CD8-positive, alpha-beta memory T cell (primary cell): Measurements from ENCODE around the gene CLTB. TPM values are rescaled to one million over a fixed set of nuclear protein-coding genes. Genes with fewer than 3 reads are reported as not detected.

Source experiments
- CTCF ChIA-PET: fragments of 350-600 bp; sonication (Branson Sonifier 250); formaldehyde crosslinking; loops from one replicate; lab custom pipeline; 2021; ENCODE audit warnings: antibody characterized with exemption; lab: Charles Lee
- POLR2A ChIA-PET: fragments of 350-600 bp; sonication (Branson Sonifier 250); formaldehyde crosslinking; loops from one replicate; lab custom pipeline; 2021; ENCODE audit warnings: antibody characterized with exemption; lab: Charles Lee
- DNase-seq, 5 donors: peaks; one replicate each; pipeline versions ENCODE4 v3.0.0 to v3.0.0-alpha.2; 2020 to 2022; ENCODE audit warnings: mixed read lengths in 1 of 5
- H3K27ac ChIP-seq: one replicate; pipeline ENCODE4 v1.7.0; 2013; ENCODE audit warnings: low read depth, mild to moderate bottlenecking, low read length, moderate library complexity
- H3K27me3 ChIP-seq: 2 replicates; pipeline ENCODE4 v1.7.0; 2013; ENCODE audit warnings: low read length, mild to moderate bottlenecking; ENCODE audit not compliant: insufficient read depth, poor library complexity, severe bottlenecking
- H3K36me3 ChIP-seq: 2 replicates; pipeline ENCODE4 v1.7.0; 2013; ENCODE audit warnings: mild to moderate bottlenecking, low read length, moderate library complexity; ENCODE audit not compliant: insufficient read depth
- H3K4me1 ChIP-seq: 2 replicates; pipeline ENCODE4 v1.7.0; 2013; ENCODE audit warnings: mild to moderate bottlenecking, low read length, moderate library complexity; ENCODE audit not compliant: insufficient read depth
- H3K4me3 ChIP-seq: 2 replicates; pipeline ENCODE4 v1.7.0; 2013; ENCODE audit warnings: mild to moderate bottlenecking, low read length
- H3K9me3 ChIP-seq: 2 replicates; pipeline ENCODE4 v1.7.0; 2013; ENCODE audit warnings: mild to moderate bottlenecking, low read length
- H3K27ac Mint-ChIP-seq, 8 donors: one replicate each; pipeline ENCODE4 v1.8.0; 2020 to 2021; ENCODE audit warnings: mixed read lengths in 8 of 8, mild to moderate bottlenecking in 6 of 8, inconsistent platforms in 3 of 8, moderate library complexity in 3 of 8
- H3K27me3 Mint-ChIP-seq, 2 donors: one replicate each; pipeline ENCODE4 v1.8.0; 2020 to 2021; ENCODE audit warnings: mixed read lengths in 2 of 2, mild to moderate bottlenecking in 1 of 2, moderate library complexity in 1 of 2
- H3K36me3 Mint-ChIP-seq, 3 donors: one replicate each; pipeline ENCODE4 v1.8.0; 2020 to 2021; ENCODE audit warnings: mixed read lengths in 3 of 3, inconsistent platforms in 1 of 3, mild to moderate bottlenecking in 1 of 3
- H3K4me1 Mint-ChIP-seq, 3 donors: one replicate each; pipeline ENCODE4 v1.8.0; 2020 to 2021; ENCODE audit warnings: mixed read lengths in 3 of 3, inconsistent platforms in 1 of 3, mild to moderate bottlenecking in 1 of 3
- H3K4me3 Mint-ChIP-seq, 7 donors: one replicate each; pipeline ENCODE4 v1.8.0; 2020 to 2021; ENCODE audit warnings: mixed read lengths in 7 of 7, mild to moderate bottlenecking in 6 of 7, moderate library complexity in 4 of 7, inconsistent platforms in 2 of 7
- H3K9me3 Mint-ChIP-seq, 5 donors: one replicate each; pipeline ENCODE4 v1.8.0; 2020 to 2022; ENCODE audit warnings: mixed read lengths in 5 of 5, mild to moderate bottlenecking in 3 of 5, moderate library complexity in 2 of 5, inconsistent platforms in 1 of 5
- polyA plus RNA-seq: library from polyadenylated mRNA; unstranded; fragments of 300-500 nt; fragmentation: Illumina TruSeq; gene quantifications from one replicate; pipeline ENCODE4 v1.2.3, GENCODE V29; 2021
- total RNA-seq, 2 experiments: library from RNA; stranded (reverse); gene quantifications; one replicate each; pipeline ENCODE4 v1.2.3, GENCODE V29; 2021

CLTB gene
- total and polyA plus RNA-seq, 3 experiments from 2014 or later = 62.0 to 96.3 (median 66.4) TPM

- POLR2A ChIA-PET = no interaction called here
- Mint-ChIP-seq H3K27ac (peak overlapping the region in 1 of 8 donors; percentile 17), H3K4me1 (peaks cover 7 to 12% (median 10%) of the 10 kb centered on the region in 3 donors), H3K36me3 (no peaks in the 10 kb centered on the region), H3K9me3 (no peaks in the 10 kb centered on the region), H3K4me3 (peak overlapping the region in 1 of 7 donors; percentile 23), H3K27me3 (peaks cover 4 to 10% of the 10 kb centered on the region in 2 donors)
- DNase-seq = no peak
- Histone ChIP-seq H3K4me3 (no peak overlapping the region), H3K4me1 (peaks cover 8% of the 10 kb centered on the region), H3K36me3 (no peaks in the 10 kb centered on the region), H3K27me3 (no peaks in the 10 kb centered on the region), H3K9me3 (no peaks in the 10 kb centered on the region), H3K27ac (no peak overlapping the region)
- CTCF ChIA-PET = no interaction called here
These were observed 24.8 kb upstream of the CLTB start for GRCh38 chr5:176440927-176441706.

- no peaks in the 10 kb centered on the region for H3K9me3 ChIP-seq
These were observed 22.8 kb upstream of the CLTB start for GRCh38 chr5:176438959-176439757.

GRCh38 chr5:176436656-176437055 is 20.3 kb upstream of the CLTB start:
- no peaks in the 10 kb centered on the region for H3K9me3 ChIP-seq
- H3K4me3 ChIP-seq = no peak overlapping the region
- no peak for DNase-seq
- peaks cover 6 to 13% of the 10 kb centered on the region in 2 donors for H3K27me3 Mint-ChIP-seq
- H3K27ac Mint-ChIP-seq = peak overlapping the region in 2 of 8 donors; percentile 1 to 6
- CTCF ChIA-PET = no interaction called here
- H3K27ac ChIP-seq = no peak overlapping the region
- H3K4me3 Mint-ChIP-seq = peak overlapping the region; percentile 42 to 77 (median 66)
- H3K27me3 ChIP-seq = no peaks in the 10 kb centered on the region
- no peaks in the 10 kb centered on the region for H3K36me3 ChIP-seq
- peaks cover 8% of the 10 kb centered on the region for H3K4me1 ChIP-seq
- POLR2A ChIA-PET = no interaction called here
- no peaks in the 10 kb centered on the region for H3K36me3 Mint-ChIP-seq
- H3K9me3 Mint-ChIP-seq = no peaks in the 10 kb centered on the region
- H3K4me1 Mint-ChIP-seq = peaks cover 7 to 12% (median 9%) of the 10 kb centered on the region in 3 donors

More at GRCh38 chr5:176438959-176439757, 22.8 kb upstream of the CLTB start:
- Mint-ChIP-seq H3K27me3 (peaks cover 4 to 10% of the 10 kb centered on the region in 2 donors), H3K9me3 (no peaks in the 10 kb centered on the region), H3K4me3 (no peak overlapping the region), H3K27ac (no peak overlapping the region), H3K36me3 (no peaks in the 10 kb centered on the region), H3K4me1 (peaks cover 7 to 12% (median 9%) of the 10 kb centered on the region in 3 donors)
- ChIA-PET POLR2A (no interaction called here), CTCF (interaction anchor here (1.4 kb wide), 1 partner anchor 9 kb away, joined by 5 read pairs; no protein-coding TSS in a partner anchor)
- no peak overlapping the region for H3K27ac ChIP-seq
- no peak overlapping the region for H3K4me3 ChIP-seq
- no peaks in the 10 kb centered on the region for H3K36me3 ChIP-seq
- no peak for DNase-seq
- no peaks in the 10 kb centered on the region for H3K27me3 ChIP-seq
- peaks cover 8% of the 10 kb centered on the region for H3K4me1 ChIP-seq

GRCh38 chr5:176432707-176433106 is 16.4 kb upstream of the CLTB start:
- Mint-ChIP-seq H3K4me3 (no peak overlapping the region), H3K9me3 (no peaks in the 10 kb centered on the region), H3K27me3 (peaks cover 5 to 6% of the 10 kb centered on the region in 2 donors), H3K4me1 (peaks cover 12 to 18% (median 13%) of the 10 kb centered on the region in 3 donors), H3K27ac (no peak overlapping the region), H3K36me3 (no peaks in the 10 kb centered on the region)
- no peaks in the 10 kb centered on the region for H3K27me3 ChIP-seq
- POLR2A ChIA-PET = no interaction called here
- no peak for DNase-seq
- H3K4me1 ChIP-seq = peaks cover 8% of the 10 kb centered on the region
- no peaks in the 10 kb centered on the region for H3K36me3 ChIP-seq
- CTCF ChIA-PET = interaction anchor here (1.7 to 1.9 kb wide), 3 partner anchors 15 to 111 kb away, joined by 4 to 7 read pairs (median 5); no protein-coding TSS in a partner anchor
- H3K9me3 ChIP-seq = no peaks in the 10 kb centered on the region
- H3K27ac ChIP-seq = no peak overlapping the region
- no peak overlapping the region for H3K4me3 ChIP-seq

- Mint-ChIP-seq H3K27ac (no peak overlapping the region), H3K4me3 (no peak overlapping the region), H3K27me3 (peaks cover 5 to 7% of the 10 kb centered on the region in 2 donors), H3K36me3 (peaks cover 0 to 6% (median 0%) of the 10 kb centered on the region in 3 donors), H3K9me3 (no peaks in the 10 kb centered on the region), H3K4me1 (peaks cover 0 to 9% (median 6%) of the 10 kb centered on the region in 3 donors)
- H3K4me1 ChIP-seq = no peaks in the 10 kb centered on the region
- ChIA-PET CTCF (interaction anchor here (0.7 to 0.8 kb wide), 3 partner anchors 18 to 144 kb away, joined by 4 read pairs; partner anchors contain the start of gene FAF2), POLR2A (no interaction called here)
- no peak overlapping the region for H3K4me3 ChIP-seq
- H3K27me3 ChIP-seq = no peaks in the 10 kb centered on the region
- no peak overlapping the region for H3K27ac ChIP-seq
- H3K9me3 ChIP-seq = no peaks in the 10 kb centered on the region
- no peak for DNase-seq
- no peaks in the 10 kb centered on the region for H3K36me3 ChIP-seq
These were observed 13.6 kb upstream of the CLTB start for GRCh38 chr5:176429972-176430371.

- Histone ChIP-seq H3K27ac (no peak overlapping the region), H3K4me3 (no peak overlapping the region), H3K4me1 (no peaks in the 10 kb centered on the region), H3K9me3 (no peaks in the 10 kb centered on the region), H3K36me3 (no peaks in the 10 kb centered on the region), H3K27me3 (no peaks in the 10 kb centered on the region)
- no peak overlapping the region for H3K4me3 Mint-ChIP-seq
- DNase-seq = no peak
- H3K9me3 Mint-ChIP-seq = no peaks in the 10 kb centered on the region
- POLR2A ChIA-PET = no interaction called here
- peaks cover 0 to 6% (median 0%) of the 10 kb centered on the region in 3 donors for H3K36me3 Mint-ChIP-seq
- H3K27me3 Mint-ChIP-seq = peaks cover 5 to 10% of the 10 kb centered on the region in 2 donors
- no peak overlapping the region for H3K27ac Mint-ChIP-seq
- H3K4me1 Mint-ChIP-seq = peaks cover 0 to 9% (median 6%) of the 10 kb centered on the region in 3 donors
- CTCF ChIA-PET = interaction anchor here (1.5 kb wide), 1 partner anchor 20 kb away, joined by 3 read pairs; no protein-coding TSS in a partner anchor
These were observed 11.6 kb upstream of the CLTB start for GRCh38 chr5:176427971-176428370.

- DNase-seq = no peak
- no peaks in the 10 kb centered on the region for H3K4me1 ChIP-seq
- no peaks in the 10 kb centered on the region for H3K36me3 ChIP-seq
- peaks cover 0 to 9% (median 6%) of the 10 kb centered on the region in 3 donors for H3K4me1 Mint-ChIP-seq
- H3K27me3 ChIP-seq = no peaks in the 10 kb centered on the region
- peaks cover 0 to 6% (median 0%) of the 10 kb centered on the region in 3 donors for H3K36me3 Mint-ChIP-seq
- no peaks in the 10 kb centered on the region for H3K9me3 ChIP-seq
- peaks cover 6 to 9% of the 10 kb centered on the region in 2 donors for H3K27me3 Mint-ChIP-seq
- no peak overlapping the region for H3K4me3 Mint-ChIP-seq
- ChIA-PET POLR2A (no interaction called here), CTCF (interaction anchor here (1.1 kb wide), 2 partner anchors 10 to 11 kb away, joined by 3 read pairs; no protein-coding TSS in a partner anchor)
- H3K4me3 ChIP-seq = no peak overlapping the region
- no peak overlapping the region for H3K27ac Mint-ChIP-seq
- H3K27ac ChIP-seq = no peak overlapping the region
- H3K9me3 Mint-ChIP-seq = no peaks in the 10 kb centered on the region
These were observed 10.5 kb upstream of the CLTB start for GRCh38 chr5:176426876-176427275.
